B cell (primary cell): ENCODE results near the gene NTNG1.

Experiments
- CTCF ChIP-seq: fragments of 200-600 bp; IDR thresholded peaks from one replicate; pipeline ENCODE4 v1.8.0; 2022; ENCODE audit warnings: antibody characterized with exemption, mild to moderate bottlenecking
- EZH2 ChIP-seq: IDR thresholded peaks from 2 replicates; pipeline ENCODE4 v1.6.1; 2012; ENCODE audit warnings: borderline replicate concordance, low read depth, mild to moderate bottlenecking, moderate library complexity, low read length; ENCODE audit not compliant: insufficient read depth, poor library complexity, severe bottlenecking

GRCh38 chr1:107467286-107467685 is 326.4 kb downstream of the NTNG1 start:
- TF ChIP-seq EZH2 (no peak), CTCF (no peak)
